Gastrocnemius medialis (tissue), 4 donors: ENCODE measurements around the gene SERINC3.

ENCODE experiments used
- POLR2A ChIP-seq, 2 donors: fragments of 450-650 bp; IDR thresholded peaks; one replicate each; pipeline ENCODE4 v1.6.1; 2017; ENCODE audit warnings: antibody characterized with exemption in 2 of 2, mild to moderate bottlenecking in 2 of 2, moderate library complexity in 2 of 2
- TF ChIP-seq, protein P1 (sequence below), 5 experiments: fragments of 450-650 bp in 3 of 5; fragments of 200-600 bp in 2 of 5; sonication (generic) in 2 of 5; IDR thresholded peaks in 4 of 5; conservative IDR thresholded peaks in 1 of 5; 1 replicate in 4 of 5; 2 replicates in 1 of 5; pipeline ENCODE4 v1.5.1; 2016 to 2019; ENCODE audit warnings: antibody characterized with exemption in 5 of 5, mild to moderate bottlenecking in 3 of 5, moderate library complexity in 3 of 5

DNA sequence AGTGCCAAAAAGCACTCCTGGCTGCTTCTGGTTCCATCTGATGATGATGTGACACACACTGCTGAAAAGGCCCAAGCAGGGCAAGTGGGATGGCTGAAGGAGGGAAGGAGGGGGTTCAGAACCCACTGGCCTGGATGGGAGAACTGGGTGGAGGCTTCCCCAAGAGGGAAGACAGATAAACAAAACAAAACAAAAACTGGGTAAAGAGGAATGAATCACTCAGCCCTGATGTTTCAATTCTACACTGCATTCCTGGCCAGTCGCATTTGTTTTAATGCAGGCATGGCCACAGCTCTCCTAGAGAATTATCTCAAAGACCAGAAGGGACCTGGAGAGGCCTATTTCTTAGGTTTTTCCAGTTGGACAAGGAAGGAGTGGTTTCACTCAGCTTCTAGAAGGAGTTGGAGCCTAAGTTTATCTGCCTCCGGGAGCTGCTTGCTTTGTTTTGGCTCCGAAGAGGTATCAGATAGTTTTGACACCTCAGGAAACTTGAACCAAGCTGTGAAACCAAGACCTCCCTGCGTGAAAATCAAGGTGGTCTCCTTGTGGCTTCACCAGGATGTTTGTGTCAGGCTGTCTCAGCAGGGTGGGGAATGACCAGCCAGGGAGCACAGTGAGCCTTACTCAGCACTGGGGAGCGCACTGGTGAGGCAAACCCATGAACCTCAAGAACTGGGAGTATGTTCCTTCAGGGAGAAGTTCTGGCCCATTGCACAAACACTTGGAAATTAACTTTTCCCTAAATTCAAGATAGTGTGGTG lies 30.1 kb downstream of the SERINC3 start:
- TF ChIP-seq POLR2A (IDR thresholded peaks at IDR 0.05), result peak in 1 of 2 donors; percentile 30
- TF ChIP-seq, protein P1, sequence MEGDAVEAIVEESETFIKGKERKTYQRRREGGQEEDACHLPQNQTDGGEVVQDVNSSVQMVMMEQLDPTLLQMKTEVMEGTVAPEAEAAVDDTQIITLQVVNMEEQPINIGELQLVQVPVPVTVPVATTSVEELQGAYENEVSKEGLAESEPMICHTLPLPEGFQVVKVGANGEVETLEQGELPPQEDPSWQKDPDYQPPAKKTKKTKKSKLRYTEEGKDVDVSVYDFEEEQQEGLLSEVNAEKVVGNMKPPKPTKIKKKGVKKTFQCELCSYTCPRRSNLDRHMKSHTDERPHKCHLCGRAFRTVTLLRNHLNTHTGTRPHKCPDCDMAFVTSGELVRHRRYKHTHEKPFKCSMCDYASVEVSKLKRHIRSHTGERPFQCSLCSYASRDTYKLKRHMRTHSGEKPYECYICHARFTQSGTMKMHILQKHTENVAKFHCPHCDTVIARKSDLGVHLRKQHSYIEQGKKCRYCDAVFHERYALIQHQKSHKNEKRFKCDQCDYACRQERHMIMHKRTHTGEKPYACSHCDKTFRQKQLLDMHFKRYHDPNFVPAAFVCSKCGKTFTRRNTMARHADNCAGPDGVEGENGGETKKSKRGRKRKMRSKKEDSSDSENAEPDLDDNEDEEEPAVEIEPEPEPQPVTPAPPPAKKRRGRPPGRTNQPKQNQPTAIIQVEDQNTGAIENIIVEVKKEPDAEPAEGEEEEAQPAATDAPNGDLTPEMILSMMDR (IDR thresholded peaks at IDR 0.05 in 4 of 5, conservative IDR thresholded peaks at IDR 0.05 in 1 of 5), result no peak
